ENCODE data around the gene TAS1R2. TPM values are rescaled to one million over a fixed set of nuclear protein-coding genes. Genes with fewer than 3 reads are reported as not detected.
A peak's percentile ranks its signal among the peaks of the same experiment; 100 is the strongest.
"Not testable (repeated sequence)": the region's sequence is repeated elsewhere in the genome, so short reads cannot be mapped to it uniquely, and the experiment has no call there.

TAS1R2 gene
- polyA plus RNA-seq, 3 donors = not detected

- no peak for DNase-seq (ENCODE audit: extremely low read depth in 1 of 11, low read depth in 9 of 11, low spot score in 4 of 11)
Measured at GRCh38 chr1:18872071-18872611, 12.7 kb upstream of the TAS1R2 start.

- no peak for DNase-seq (ENCODE audit: extremely low read depth in 1 of 11, low read depth in 9 of 11, low spot score in 4 of 11)
Measured at GRCh38 chr1:18871401-18872070, 12.1 kb upstream of the TAS1R2 start.

GRCh38 chr1:18870957-18871356 is 11.5 kb upstream of the TAS1R2 start:
- DNase-seq (ENCODE audit: extremely low read depth in 1 of 11, low read depth in 9 of 11, low spot score in 4 of 11) = no peak

GRCh38 chr1:18870595-18870865 is 11.1 kb upstream of the TAS1R2 start:
- DNase-seq (ENCODE audit: extremely low read depth in 1 of 11, low read depth in 9 of 11, low spot score in 4 of 11) = not testable (repeated sequence)

GRCh38 chr1:18869847-18870594 is 10.6 kb upstream of the TAS1R2 start:
- no peak for DNase-seq (ENCODE audit: extremely low read depth in 1 of 11, low read depth in 9 of 11, low spot score in 4 of 11)

GRCh38 chr1:18868801-18869424 is 9.5 kb upstream of the TAS1R2 start:
- DNase-seq (ENCODE audit: extremely low read depth in 1 of 11, low read depth in 9 of 11, low spot score in 4 of 11) = no peak

- DNase-seq (ENCODE audit: extremely low read depth in 1 of 11, low read depth in 9 of 11, low spot score in 4 of 11) = no peak
Measured at GRCh38 chr1:18868354-18868753, 8.9 kb upstream of the TAS1R2 start.

GRCh38 chr1:18866846-18867245 is 7.4 kb upstream of the TAS1R2 start:
- DNase-seq (ENCODE audit: extremely low read depth in 1 of 11, low read depth in 9 of 11, low spot score in 4 of 11) = no peak

- no peak for DNase-seq (ENCODE audit: extremely low read depth in 1 of 11, low read depth in 9 of 11, low spot score in 4 of 11)
Measured at GRCh38 chr1:18866314-18866713, 6.9 kb upstream of the TAS1R2 start.

GRCh38 chr1:18865176-18865575 is 5.7 kb upstream of the TAS1R2 start:
- no peak for DNase-seq (ENCODE audit: extremely low read depth in 1 of 11, low read depth in 9 of 11, low spot score in 4 of 11)

- DNase-seq (ENCODE audit: extremely low read depth in 1 of 11, low read depth in 9 of 11, low spot score in 4 of 11) = no peak
Measured at GRCh38 chr1:18861590-18861989, 2.1 kb upstream of the TAS1R2 start.

- no peak for DNase-seq (ENCODE audit: extremely low read depth in 1 of 11, low read depth in 9 of 11, low spot score in 4 of 11)
Measured at GRCh38 chr1:18861082-18861481, 1.6 kb upstream of the TAS1R2 start.

GRCh38 chr1:18858070-18858688 is 1.3 kb downstream of the TAS1R2 start:
- DNase-seq (ENCODE audit: extremely low read depth in 1 of 11, low read depth in 9 of 11, low spot score in 4 of 11) = no peak

- DNase-seq (ENCODE audit: extremely low read depth in 1 of 11, low read depth in 9 of 11, low spot score in 4 of 11) = no peak
Measured at GRCh38 chr1:18856435-18856834, 3.0 kb downstream of the TAS1R2 start.

GRCh38 chr1:18855573-18855972 is 3.9 kb downstream of the TAS1R2 start:
- DNase-seq (ENCODE audit: extremely low read depth in 1 of 11, low read depth in 9 of 11, low spot score in 4 of 11) = no peak

- DNase-seq (ENCODE audit: extremely low read depth in 1 of 11, low read depth in 9 of 11, low spot score in 4 of 11) = no peak
Measured at GRCh38 chr1:18854331-18855025, 5.0 kb downstream of the TAS1R2 start.

GRCh38 chr1:18852501-18852900 is 7.0 kb downstream of the TAS1R2 start:
- no peak for DNase-seq (ENCODE audit: extremely low read depth in 1 of 11, low read depth in 9 of 11, low spot score in 4 of 11)

GRCh38 chr1:18849261-18849711 is 10.2 kb downstream of the TAS1R2 start:
- DNase-seq (ENCODE audit: extremely low read depth in 1 of 11, low read depth in 9 of 11, low spot score in 4 of 11) = peak; percentile 28 to 68 (median 51)

GRCh38 chr1:18847723-18848122 is 11.7 kb downstream of the TAS1R2 start:
- DNase-seq (ENCODE audit: extremely low read depth in 1 of 11, low read depth in 9 of 11, low spot score in 4 of 11) = not testable (repeated sequence)

All from renal cortex interstitium (tissue), 11 donors.